Naive B cell (primary cell): ENCODE results near the gene ANGPTL2. TPM values are rescaled to one million over a fixed set of nuclear protein-coding genes. Genes with fewer than 3 reads are reported as not detected.

ENCODE experiments used
- ATAC-seq, 2 donors: fragments of 150-1000 bp; cut with Tn5 transposase; 2 replicates each; pipeline ENCODE4 v1.10.0; 2021; ENCODE audit warnings: low read depth in 2 of 2, mild to moderate bottlenecking in 2 of 2, moderate library complexity in 2 of 2
- DNase-seq: peaks from one replicate; pipeline ENCODE4 v3.0.0; 2022
- H3K27ac Mint-ChIP-seq, 6 donors: one replicate each; pipeline ENCODE4 v1.8.0; 2020 to 2022; ENCODE audit warnings: mild to moderate bottlenecking in 6 of 6, mixed read lengths in 6 of 6, moderate library complexity in 5 of 6, inconsistent platforms in 2 of 6
- H3K27me3 Mint-ChIP-seq, 3 donors: one replicate each; pipeline ENCODE4 v1.8.0; 2021 to 2022; ENCODE audit warnings: mixed read lengths in 3 of 3, mild to moderate bottlenecking in 1 of 3
- H3K36me3 Mint-ChIP-seq, 2 donors: one replicate each; pipeline ENCODE4 v1.8.0; 2020 to 2022; ENCODE audit warnings: mixed read lengths in 2 of 2, inconsistent platforms in 1 of 2, mild to moderate bottlenecking in 1 of 2
- H3K4me1 Mint-ChIP-seq, 3 donors: one replicate each; pipeline ENCODE4 v1.8.0; 2020 to 2022; ENCODE audit warnings: mixed read lengths in 3 of 3, inconsistent platforms in 1 of 3, mild to moderate bottlenecking in 1 of 3, moderate library complexity in 1 of 3
- H3K4me3 Mint-ChIP-seq, 8 donors: one replicate each; pipeline ENCODE4 v1.8.0; 2020 to 2022; ENCODE audit warnings: mild to moderate bottlenecking in 8 of 8, mixed read lengths in 8 of 8, moderate library complexity in 8 of 8, inconsistent platforms in 2 of 8
- H3K9me3 Mint-ChIP-seq, 7 donors: one replicate each; pipeline ENCODE4 v1.8.0; 2020 to 2022; ENCODE audit warnings: mixed read lengths in 7 of 7, mild to moderate bottlenecking in 5 of 7, inconsistent platforms in 2 of 7, moderate library complexity in 1 of 7
- polyA plus RNA-seq, 6 donors: library from polyadenylated mRNA; unstranded; fragments of 300-500 nt; fragmentation: Illumina TruSeq; gene quantifications; one replicate each; pipeline ENCODE4 v1.2.3, GENCODE V29; 2021; ENCODE audit warnings: low read depth in 6 of 6

ANGPTL2 gene
- polyA plus RNA-seq, 6 donors from 2014 or later: not detected

- H3K27me3 Mint-ChIP-seq: no peaks in the 10 kb centered on the region
Observed at GRCh38 chr9:127056446-127056845, 66.0 kb downstream of the ANGPTL2 start.

GRCh38 chr9:127055745-127056402 is 66.6 kb downstream of the ANGPTL2 start:
- no peaks in the 10 kb centered on the region for H3K27me3 Mint-ChIP-seq
- H3K27ac Mint-ChIP-seq: no peak overlapping the region

More at GRCh38 chr9:127056446-127056845, 66.0 kb downstream of the ANGPTL2 start:
- DNase-seq: no peak
- Mint-ChIP-seq H3K27ac (no peak overlapping the region), H3K4me3 (no peak overlapping the region), H3K4me1 (peaks cover 15 to 26% (median 16%) of the 10 kb centered on the region in 3 donors), H3K9me3 (no peaks in the 10 kb centered on the region), H3K36me3 (peaks cover 13 to 15% of the 10 kb centered on the region in 2 donors)
- no peak for ATAC-seq

GRCh38 chr9:127053960-127054359 is 68.5 kb downstream of the ANGPTL2 start:
- no peak for DNase-seq
- H3K27me3 Mint-ChIP-seq: no peaks in the 10 kb centered on the region
- H3K4me3 Mint-ChIP-seq: peak overlapping the region in 1 of 8 donors; percentile 7
- H3K4me1 Mint-ChIP-seq: peaks cover 7 to 14% (median 10%) of the 10 kb centered on the region in 3 donors
- no peaks in the 10 kb centered on the region for H3K9me3 Mint-ChIP-seq
- peak overlapping the region in 1 of 6 donors; percentile 33 for H3K27ac Mint-ChIP-seq
- H3K36me3 Mint-ChIP-seq: peaks cover 4 to 24% of the 10 kb centered on the region in 2 donors
- ATAC-seq: no peak

More at GRCh38 chr9:127055745-127056402, 66.6 kb downstream of the ANGPTL2 start:
- Mint-ChIP-seq H3K9me3 (no peaks in the 10 kb centered on the region), H3K36me3 (peaks cover 8 to 17% of the 10 kb centered on the region in 2 donors), H3K4me1 (peaks cover 15 to 26% (median 16%) of the 10 kb centered on the region in 3 donors), H3K4me3 (no peak overlapping the region)
- no peak for DNase-seq
- ATAC-seq: no peak

- ATAC-seq (no peak), DNase-seq (no peak)
- peaks cover 4 to 24% of the 10 kb centered on the region in 2 donors for H3K36me3 Mint-ChIP-seq
- H3K9me3 Mint-ChIP-seq: no peaks in the 10 kb centered on the region
- H3K27me3 Mint-ChIP-seq: no peaks in the 10 kb centered on the region
- H3K27ac Mint-ChIP-seq: peak overlapping the region in 1 of 6 donors; percentile 33
- H3K4me3 Mint-ChIP-seq: no peak overlapping the region
- peaks cover 10 to 15% (median 12%) of the 10 kb centered on the region in 3 donors for H3K4me1 Mint-ChIP-seq
Observed at GRCh38 chr9:127053057-127053821, 69.2 kb downstream of the ANGPTL2 start.

GRCh38 chr9:127051881-127052595 is 70.4 kb downstream of the ANGPTL2 start:
- no peaks in the 10 kb centered on the region for H3K9me3 Mint-ChIP-seq
- H3K36me3 Mint-ChIP-seq: peaks cover 0 to 23% of the 10 kb centered on the region in 2 donors
- ATAC-seq (no peak), DNase-seq (no peak)
- no peaks in the 10 kb centered on the region for H3K27me3 Mint-ChIP-seq
- H3K4me3 Mint-ChIP-seq: no peak overlapping the region
- peak overlapping the region in 1 of 6 donors; percentile 50 for H3K27ac Mint-ChIP-seq
- peaks cover 12 to 14% (median 14%) of the 10 kb centered on the region in 3 donors for H3K4me1 Mint-ChIP-seq

GRCh38 chr9:127050591-127051001 is 71.8 kb downstream of the ANGPTL2 start:
- no peaks in the 10 kb centered on the region for H3K27me3 Mint-ChIP-seq
- DNase-seq (no peak), ATAC-seq (no peak)
- no peaks in the 10 kb centered on the region for H3K9me3 Mint-ChIP-seq
- H3K4me3 Mint-ChIP-seq: no peak overlapping the region
- no peak overlapping the region for H3K27ac Mint-ChIP-seq
- peaks cover 12 to 14% (median 14%) of the 10 kb centered on the region in 3 donors for H3K4me1 Mint-ChIP-seq
- peaks cover 0 to 16% of the 10 kb centered on the region in 2 donors for H3K36me3 Mint-ChIP-seq

GRCh38 chr9:127050152-127050551 is 72.3 kb downstream of the ANGPTL2 start:
- H3K36me3 Mint-ChIP-seq: peaks cover 0 to 16% of the 10 kb centered on the region in 2 donors
- H3K4me1 Mint-ChIP-seq: peaks cover 12 to 14% (median 14%) of the 10 kb centered on the region in 3 donors
- DNase-seq: no peak
- H3K27me3 Mint-ChIP-seq: no peaks in the 10 kb centered on the region
- H3K27ac Mint-ChIP-seq: no peak overlapping the region
- H3K9me3 Mint-ChIP-seq: no peaks in the 10 kb centered on the region
- no peak for ATAC-seq
- H3K4me3 Mint-ChIP-seq: no peak overlapping the region

- H3K27me3 Mint-ChIP-seq: no peaks in the 10 kb centered on the region
- peaks cover 12 to 14% (median 14%) of the 10 kb centered on the region in 3 donors for H3K4me1 Mint-ChIP-seq
- DNase-seq (no peak), ATAC-seq (no peak)
- no peak overlapping the region for H3K27ac Mint-ChIP-seq
- H3K4me3 Mint-ChIP-seq: no peak overlapping the region
- H3K9me3 Mint-ChIP-seq: no peaks in the 10 kb centered on the region
- H3K36me3 Mint-ChIP-seq: peaks cover 0 to 11% of the 10 kb centered on the region in 2 donors
Observed at GRCh38 chr9:127049581-127049980, 72.9 kb downstream of the ANGPTL2 start.

GRCh38 chr9:127049044-127049443 is 73.4 kb downstream of the ANGPTL2 start:
- peaks cover 12 to 14% (median 14%) of the 10 kb centered on the region in 3 donors for H3K4me1 Mint-ChIP-seq
- H3K4me3 Mint-ChIP-seq: no peak overlapping the region
- no peak overlapping the region for H3K27ac Mint-ChIP-seq
- ATAC-seq (peak in 1 of 2 donors; percentile 52), DNase-seq (no peak)
- H3K9me3 Mint-ChIP-seq: no peaks in the 10 kb centered on the region
- no peaks in the 10 kb centered on the region for H3K27me3 Mint-ChIP-seq
- H3K36me3 Mint-ChIP-seq: peaks cover 0 to 9% of the 10 kb centered on the region in 2 donors

GRCh38 chr9:127047971-127048370 is 74.5 kb downstream of the ANGPTL2 start:
- ATAC-seq: no peak
- no peak for DNase-seq
- Mint-ChIP-seq H3K27ac (peak overlapping the region in 1 of 6 donors; percentile 4), H3K4me1 (peaks cover 12 to 14% (median 14%) of the 10 kb centered on the region in 3 donors), H3K4me3 (no peak overlapping the region), H3K27me3 (no peaks in the 10 kb centered on the region), H3K36me3 (peaks cover 0 to 9% of the 10 kb centered on the region in 2 donors), H3K9me3 (no peaks in the 10 kb centered on the region)

- Mint-ChIP-seq H3K9me3 (no peaks in the 10 kb centered on the region), H3K36me3 (no peaks in the 10 kb centered on the region), H3K4me1 (peaks cover 12 to 14% (median 14%) of the 10 kb centered on the region in 3 donors), H3K27ac (no peak overlapping the region), H3K27me3 (no peaks in the 10 kb centered on the region), H3K4me3 (no peak overlapping the region)
- no peak for ATAC-seq
- no peak for DNase-seq
Observed at GRCh38 chr9:127045148-127045547, 77.3 kb downstream of the ANGPTL2 start.

GRCh38 chr9:127039492-127039891 is 82.9 kb downstream of the ANGPTL2 start:
- Mint-ChIP-seq H3K27ac (no peak overlapping the region), H3K27me3 (no peaks in the 10 kb centered on the region), H3K9me3 (no peaks in the 10 kb centered on the region), H3K4me1 (peaks cover 0 to 4% (median 0%) of the 10 kb centered on the region in 3 donors), H3K36me3 (peaks cover 8 to 13% of the 10 kb centered on the region in 2 donors), H3K4me3 (no peak overlapping the region)
- ATAC-seq (no peak), DNase-seq (no peak)

- ATAC-seq: no peak
- H3K9me3 Mint-ChIP-seq: no peaks in the 10 kb centered on the region
- H3K4me3 Mint-ChIP-seq: no peak overlapping the region
- no peak overlapping the region for H3K27ac Mint-ChIP-seq
- H3K36me3 Mint-ChIP-seq: peaks cover 9 to 14% of the 10 kb centered on the region in 2 donors
- no peaks in the 10 kb centered on the region for H3K27me3 Mint-ChIP-seq
- no peak for DNase-seq
- H3K4me1 Mint-ChIP-seq: peaks cover 0 to 4% (median 0%) of the 10 kb centered on the region in 3 donors
Observed at GRCh38 chr9:127038531-127038930, 83.9 kb downstream of the ANGPTL2 start.
